ENCODE data around the gene ERC1. TPM values are rescaled to one million over a fixed set of nuclear protein-coding genes. Genes with fewer than 3 reads are reported as not detected.

The ERC1 gene
- 7.1 and 10.7 TPM in 2 replicates for polyA plus RNA-seq
- polyA minus RNA-seq: 86.9 and 107 TPM in 2 replicates

- Histone ChIP-seq H3K79me2 (replicated peaks; ENCODE audit: insufficient read depth, low read length) (peaks cover 45% of the 10 kb centered on the region), H3K27ac (ENCODE audit: low read length) (peak within 1 kb of the TSS; percentile 95), H3K9ac (ENCODE audit: low read length) (peak within 1 kb of the TSS; percentile 93), H3K36me3 (ENCODE audit: insufficient read depth, low read length) (no peaks in the 10 kb centered on the region), H4K20me1 (ENCODE audit: insufficient read depth) (no peaks in the 10 kb centered on the region), H3K9me2 (ENCODE audit: insufficient read depth, low read length) (no peaks in the 10 kb centered on the region), H3K4me2 (ENCODE audit: low read length) (peak within 1 kb of the TSS; percentile 93), H3K27me3 (ENCODE audit: insufficient read depth, low read depth, low read length) (no peaks in the 10 kb centered on the region), H3F3A (ENCODE audit: insufficient read depth, low read length, poor library complexity, severe bottlenecking) (no peaks in the 10 kb centered on the region), H3K4me3 (ENCODE audit: low read length) (peak within 1 kb of the TSS; percentile 75), H3K9me3 (ENCODE audit: low read length) (no peaks in the 10 kb centered on the region), H2AFZ (ENCODE audit: low read depth, low read length) (peak within 1 kb of the TSS; percentile 86)
- TF ChIP-seq EP300 (conservative IDR thresholded peaks at IDR 0.05; ENCODE audit: poor library complexity, severe bottlenecking) (peak; percentile 67), CTCF (IDR thresholded peaks at IDR 0.05; ENCODE audit: poor library complexity, severe bottlenecking) (peak; percentile 46), POLR2AphosphoS5 (IDR thresholded peaks at IDR 0.05) (peak; percentile 83), MXI1 (conservative IDR thresholded peaks at IDR 0.05; ENCODE audit: poor library complexity, severe bottlenecking) (peak; percentile 69), RAD21 (conservative IDR thresholded peaks at IDR 0.05) (no peak), TAF1 (IDR thresholded peaks at IDR 0.05; ENCODE audit: low read depth) (peak; percentile 85), SMC3 (conservative IDR thresholded peaks at IDR 0.05; ENCODE audit: poor library complexity) (peak; percentile 47), EZH2 (IDR thresholded peaks at IDR 0.05; ENCODE audit: borderline replicate concordance, insufficient read depth, low read length, poor library complexity, severe bottlenecking) (no peak), REST (IDR thresholded peaks at IDR 0.05; ENCODE audit: borderline replicate concordance) (peak; percentile 70)
These were observed at the start of gene ERC1 for GRCh38 chr12:990661-991349. TSS of gene ERC1 (plus strand) at chr12:991223. CDS start at chr12:1027904, 36,681 bp downstream.

GRCh38 chr12:943051-943450 lies 48.0 kb upstream of the ERC1 start:
- peaks cover 20% of the 10 kb centered on the region for H3K79me2 ChIP-seq (replicated peaks; ENCODE audit: insufficient read depth, low read length)
- TF ChIP-seq EP300 (conservative IDR thresholded peaks at IDR 0.05; ENCODE audit: poor library complexity, severe bottlenecking) (no peak), SMC3 (conservative IDR thresholded peaks at IDR 0.05; ENCODE audit: poor library complexity) (no peak), RAD21 (conservative IDR thresholded peaks at IDR 0.05) (no peak), TAF1 (IDR thresholded peaks at IDR 0.05; ENCODE audit: low read depth) (no peak), MXI1 (conservative IDR thresholded peaks at IDR 0.05; ENCODE audit: poor library complexity, severe bottlenecking) (no peak), POLR2AphosphoS5 (IDR thresholded peaks at IDR 0.05) (no peak), CTCF (IDR thresholded peaks at IDR 0.05; ENCODE audit: poor library complexity, severe bottlenecking) (no peak), REST (IDR thresholded peaks at IDR 0.05; ENCODE audit: borderline replicate concordance) (no peak)
- H3K27ac ChIP-seq (ENCODE audit: low read length): no peak overlapping the region
- H3K9me2 ChIP-seq (ENCODE audit: insufficient read depth, low read length): no peaks in the 10 kb centered on the region
- H3K9me3 ChIP-seq (ENCODE audit: low read length): no peaks in the 10 kb centered on the region
- no peaks in the 10 kb centered on the region for H3K27me3 ChIP-seq (ENCODE audit: insufficient read depth, low read depth, low read length)
- no peak overlapping the region for H3K4me3 ChIP-seq (ENCODE audit: low read length)
- no peaks in the 10 kb centered on the region for H4K20me1 ChIP-seq (ENCODE audit: insufficient read depth)
- H2AFZ ChIP-seq (ENCODE audit: low read depth, low read length): no peak overlapping the region
- H3K9ac ChIP-seq (ENCODE audit: low read length): no peak overlapping the region
- no peak overlapping the region for H3K4me2 ChIP-seq (ENCODE audit: low read length)
- no peaks in the 10 kb centered on the region for H3F3A ChIP-seq (ENCODE audit: insufficient read depth, low read length, poor library complexity, severe bottlenecking)
- no peaks in the 10 kb centered on the region for H3K36me3 ChIP-seq (ENCODE audit: insufficient read depth, low read length)

Measured in neural cell (in vitro differentiated cells).